PC-9 (cell line): ENCODE data around the gene CDA.

Experiments used
- CTCF ChIP-seq: fragments of 200-600 bp; sonication (generic); conservative IDR thresholded peaks from 2 replicates; pipeline ENCODE4 v1.6.1; 2017; ENCODE audit warnings: mixed run types, antibody characterized with exemption, mild to moderate bottlenecking, moderate library complexity
- EZH2 ChIP-seq: fragments of 200-600 bp; sonication (generic); IDR thresholded peaks from 2 replicates; pipeline ENCODE4 v1.8.0; 2017; ENCODE audit warnings: antibody characterized with exemption, low read depth

- no peak for TF ChIP-seq CTCF
- no peak for TF ChIP-seq EZH2
These were observed 35.8 kb downstream of the CDA start for GRCh38 chr1:20624709-20625108.
